HCT116 (cell line): ENCODE data around the gene ALX3.

Source experiments
- CTCF ChIP-seq, 3 experiments: fragments of 200-600 bp in 1 of 3; sonication (generic) in 1 of 3; IDR thresholded peaks in 2 of 3; conservative IDR thresholded peaks in 1 of 3; 2 replicates each; pipeline ENCODE4 v1.5.1; 2012 to 2017; ENCODE audit warnings: low read depth in 2 of 3, low read length in 2 of 3, antibody characterized with exemption in 1 of 3, borderline replicate concordance in 1 of 3, control low read depth in 1 of 3, mild to moderate bottlenecking in 1 of 3, mixed read lengths in 1 of 3, mixed run types in 1 of 3, moderate library complexity in 1 of 3; ENCODE audit not compliant: insufficient read depth in 1 of 3
- REST ChIP-seq: IDR thresholded peaks from 2 replicates; pipeline ENCODE4 v1.6.1; 2012; ENCODE audit warnings: low read depth

- TF ChIP-seq REST: no peak
- TF ChIP-seq CTCF (IDR thresholded peaks at IDR 0.05 in 2 of 3, conservative IDR thresholded peaks at IDR 0.05 in 1 of 3; ENCODE audit: borderline replicate concordance in 1 of 3, insufficient read depth in 1 of 3, low read depth in 2 of 3, low read length in 2 of 3): no peak
Measured at GRCh38 chr1:110061341-110061740, 9.1 kb downstream of the ALX3 start.
